DOHH2 (cell line): Measurements from ENCODE around the gene CHRNA9.

Experiments used
- CTCF ChIP-seq: fragments of 200-600 bp; sonication (generic); IDR thresholded peaks from one replicate; pipeline ENCODE4 v1.5.1; 2014; ENCODE audit warnings: antibody characterized with exemption, mild to moderate bottlenecking, low read depth, low read length; ENCODE audit not compliant: poor library complexity, severe bottlenecking
- EZH2phosphoT487 ChIP-seq: fragments of 200-600 bp; sonication (generic); IDR thresholded peaks from 2 replicates; pipeline ENCODE4 v1.6.1; 2017; ENCODE audit warnings: borderline replicate concordance, mild to moderate bottlenecking, antibody characterized with exemption, low read length, moderate library complexity, mixed read lengths

GRCh38 chr4:40300371-40301162 lies 34.6 kb upstream of the CHRNA9 start:
- TF ChIP-seq CTCF (no peak), EZH2phosphoT487 (no peak)
